ENCODE results near the gene ABCC1.

DNA sequence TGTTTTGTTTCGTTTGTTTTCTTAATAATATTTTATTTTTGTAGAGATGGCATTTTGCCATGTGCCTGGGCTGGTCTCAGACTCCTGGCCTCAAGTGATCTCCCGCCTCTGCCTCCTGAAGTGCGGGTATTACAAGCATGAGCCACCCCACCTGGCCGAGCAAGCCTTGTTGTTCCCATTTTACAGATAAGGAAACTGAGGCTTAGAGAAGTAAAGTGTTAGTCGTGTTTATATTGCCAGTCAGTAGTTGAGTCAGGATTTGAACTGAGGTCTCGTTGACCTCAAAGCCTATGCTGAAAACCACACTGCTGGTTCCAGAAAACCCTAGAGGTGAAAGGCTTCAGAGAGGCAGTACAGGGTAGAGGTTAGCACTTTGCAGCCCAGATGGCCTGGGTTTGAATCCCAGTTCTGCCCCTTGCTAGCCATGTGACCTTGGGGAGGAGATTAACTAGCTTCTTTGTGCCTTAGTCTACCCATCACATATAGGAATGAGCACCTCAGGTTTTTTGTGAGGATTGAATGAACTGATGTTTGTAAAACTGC is 171.8 kb downstream of the ABCC1 start:
- TF ChIP-seq, protein P1, sequence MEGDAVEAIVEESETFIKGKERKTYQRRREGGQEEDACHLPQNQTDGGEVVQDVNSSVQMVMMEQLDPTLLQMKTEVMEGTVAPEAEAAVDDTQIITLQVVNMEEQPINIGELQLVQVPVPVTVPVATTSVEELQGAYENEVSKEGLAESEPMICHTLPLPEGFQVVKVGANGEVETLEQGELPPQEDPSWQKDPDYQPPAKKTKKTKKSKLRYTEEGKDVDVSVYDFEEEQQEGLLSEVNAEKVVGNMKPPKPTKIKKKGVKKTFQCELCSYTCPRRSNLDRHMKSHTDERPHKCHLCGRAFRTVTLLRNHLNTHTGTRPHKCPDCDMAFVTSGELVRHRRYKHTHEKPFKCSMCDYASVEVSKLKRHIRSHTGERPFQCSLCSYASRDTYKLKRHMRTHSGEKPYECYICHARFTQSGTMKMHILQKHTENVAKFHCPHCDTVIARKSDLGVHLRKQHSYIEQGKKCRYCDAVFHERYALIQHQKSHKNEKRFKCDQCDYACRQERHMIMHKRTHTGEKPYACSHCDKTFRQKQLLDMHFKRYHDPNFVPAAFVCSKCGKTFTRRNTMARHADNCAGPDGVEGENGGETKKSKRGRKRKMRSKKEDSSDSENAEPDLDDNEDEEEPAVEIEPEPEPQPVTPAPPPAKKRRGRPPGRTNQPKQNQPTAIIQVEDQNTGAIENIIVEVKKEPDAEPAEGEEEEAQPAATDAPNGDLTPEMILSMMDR (IDR thresholded peaks at IDR 0.05; ENCODE audit: low read length), result no peak
- TF ChIP-seq EZH2 (IDR thresholded peaks at IDR 0.05; ENCODE audit: borderline replicate concordance, low read length), result no peak
